Endodermal cell (in vitro differentiated cells): ENCODE results near the gene ANO1. TPM values are rescaled to one million over a fixed set of nuclear protein-coding genes. Genes with fewer than 3 reads are reported as not detected.

Source experiments
- DNase-seq: peaks from one replicate; pipeline ENCODE4 v3.0.0-alpha.2; 2017
- H3K27ac ChIP-seq: 2 replicates; pipeline ENCODE4 v1.5.1; 2013; ENCODE audit warnings: mild to moderate bottlenecking, low read depth, low read length, moderate library complexity
- H3K27me3 ChIP-seq: 2 replicates; pipeline ENCODE4 v1.6.1; 2013; ENCODE audit warnings: mild to moderate bottlenecking, low read length, moderate library complexity; ENCODE audit not compliant: insufficient read depth, control insufficient read depth, poor library complexity, severe bottlenecking
- H3K36me3 ChIP-seq: 2 replicates; pipeline ENCODE4 v1.7.0; 2013; ENCODE audit warnings: mild to moderate bottlenecking, low read length, moderate library complexity; ENCODE audit not compliant: control insufficient read depth, insufficient read depth
- H3K4me1 ChIP-seq: one replicate; pipeline ENCODE4 v1.7.0; 2013; ENCODE audit warnings: low read length; ENCODE audit not compliant: control insufficient read depth, insufficient read depth
- H3K4me3 ChIP-seq: 2 replicates; pipeline ENCODE4 v1.5.1; 2013; ENCODE audit warnings: mild to moderate bottlenecking, low read length, moderate library complexity
- H3K9ac ChIP-seq: 2 replicates; pipeline ENCODE4 v1.6.1; 2013; ENCODE audit warnings: mild to moderate bottlenecking, low read length, moderate library complexity; ENCODE audit not compliant: poor library complexity, severe bottlenecking; ENCODE audit errors: extremely low read depth
- H3K9me3 ChIP-seq: 2 replicates; pipeline ENCODE4 v1.6.1; 2013; ENCODE audit warnings: mild to moderate bottlenecking, low read length, moderate library complexity; ENCODE audit not compliant: control insufficient read depth
- H3K27ac Mint-ChIP-seq: 2 replicates; pipeline ENCODE4 v1.8.0; 2020; ENCODE audit warnings: mixed read lengths
- H3K27me3 Mint-ChIP-seq: 2 replicates; pipeline ENCODE4 v1.8.0; 2021; ENCODE audit warnings: mild to moderate bottlenecking, mixed read lengths; ENCODE audit not compliant: insufficient read depth
- H3K36me3 Mint-ChIP-seq: 2 replicates; pipeline ENCODE4 v1.8.0; 2020; ENCODE audit warnings: low read depth, mixed read lengths
- H3K4me1 Mint-ChIP-seq: 2 replicates; pipeline ENCODE4 v1.8.0; 2020; ENCODE audit warnings: mixed read lengths
- H3K4me3 Mint-ChIP-seq: 2 replicates; pipeline ENCODE4 v1.8.0; 2020; ENCODE audit warnings: mild to moderate bottlenecking, moderate library complexity, mixed read lengths
- H3K9me3 Mint-ChIP-seq: 2 replicates; pipeline ENCODE4 v1.8.0; 2020; ENCODE audit warnings: mild to moderate bottlenecking, mixed read lengths
- CTCF ChIP-seq: fragments of 200-600 bp; sonication (generic); conservative IDR thresholded peaks from 2 replicates; pipeline ENCODE4 v1.5.0; 2021; ENCODE audit warnings: antibody characterized with exemption, mild to moderate bottlenecking
- WGBS, 2 experiments: methylation state at CpG; one replicate each; pipeline versions ENCODE4 v1.1.5 to v1.1.7; 2013; ENCODE audit warnings: missing lambda C conversion rate in 2 of 2, mixed read lengths in 1 of 2; ENCODE audit not compliant: insufficient coverage in 1 of 2, insufficient read length in 1 of 2; 5-methylcytosine and 5-hydroxymethylcytosine counted together
- total RNA-seq, 2 donors: library from RNA; stranded (reverse); fragmentation: NEBNext Ultra II Directional in 1 of 2; extraction: Animal tissue kit (Norgen Biotek cat#: 25700) in 1 of 2; gene quantifications; 2 replicates in 1 of 2; 3 replicates in 1 of 2; pipeline ENCODE4 v1.2.1, GENCODE V29; 2021

The ANO1 gene
- total RNA-seq, 2 donors from 2014 or later: 3.0 to 7.7 TPM

- H3K36me3 Mint-ChIP-seq: no peaks in the 10 kb centered on the region
Measured at GRCh38 chr11:70061734-70062133, 16.4 kb upstream of the ANO1 start.

DNA sequence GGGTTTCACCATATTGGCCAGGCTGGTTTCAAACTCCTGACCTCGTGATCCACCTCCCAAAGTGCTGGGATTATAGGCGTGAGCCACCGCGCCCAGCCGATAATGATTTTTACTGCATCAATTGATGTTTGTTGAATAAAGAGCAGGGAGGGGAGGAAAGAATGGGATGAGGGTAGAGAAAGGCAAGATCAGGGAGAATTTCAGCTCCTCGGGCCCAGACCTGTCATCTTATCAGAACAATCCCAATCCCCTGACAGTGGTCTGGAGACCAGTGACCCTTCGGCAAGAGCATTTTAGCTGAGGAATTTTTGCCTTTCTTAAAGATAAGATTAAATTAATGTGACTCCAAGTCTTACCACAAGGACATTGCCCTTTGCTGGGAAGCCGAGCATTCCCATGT lies 15.0 kb upstream of the ANO1 start:
- Mint-ChIP-seq H3K9me3 (peaks cover 2% of the 10 kb centered on the region), H3K36me3 (no peaks in the 10 kb centered on the region), H3K27me3 (peaks cover 2% of the 10 kb centered on the region), H3K4me1 (peaks cover 15% of the 10 kb centered on the region), H3K27ac (no peak overlapping the region), H3K4me3 (no peak overlapping the region)
- Histone ChIP-seq H3K4me1 (peaks cover 5% of the 10 kb centered on the region), H3K36me3 (no peaks in the 10 kb centered on the region), H3K4me3 (no peak overlapping the region), H3K27me3 (no peaks in the 10 kb centered on the region), H3K9ac (no peak overlapping the region), H3K27ac (no peak overlapping the region), H3K9me3 (no peaks in the 10 kb centered on the region)
- no peak for TF ChIP-seq CTCF
- 81 to 92% methylated on average over 5 to 8 of the region's 8 CpGs for WGBS, 2 experiments
- no peak for DNase-seq

More at GRCh38 chr11:70061734-70062133, 16.4 kb upstream of the ANO1 start:
- Mint-ChIP-seq H3K4me3 (no peak overlapping the region), H3K4me1 (peaks cover 10% of the 10 kb centered on the region), H3K9me3 (peaks cover 12% of the 10 kb centered on the region), H3K27me3 (peaks cover 2% of the 10 kb centered on the region), H3K27ac (no peak overlapping the region)
- Histone ChIP-seq H3K27ac (no peak overlapping the region), H3K4me3 (no peak overlapping the region), H3K9me3 (no peaks in the 10 kb centered on the region), H3K27me3 (no peaks in the 10 kb centered on the region), H3K9ac (no peak overlapping the region), H3K4me1 (no peaks in the 10 kb centered on the region), H3K36me3 (no peaks in the 10 kb centered on the region)
- 86 to 100% methylated on average over 1 of the region's 1 CpG for WGBS, 2 experiments
- no peak for TF ChIP-seq CTCF
- no peak for DNase-seq

- Histone ChIP-seq H3K27me3 (no peaks in the 10 kb centered on the region), H3K27ac (no peak overlapping the region), H3K9me3 (no peaks in the 10 kb centered on the region), H3K36me3 (no peaks in the 10 kb centered on the region), H3K9ac (no peak overlapping the region), H3K4me1 (peaks cover 6% of the 10 kb centered on the region), H3K4me3 (no peak overlapping the region)
- WGBS, 2 experiments: 93 to 94% methylated on average over 4 of the region's 4 CpGs
- no peak for TF ChIP-seq CTCF
- H3K27me3 Mint-ChIP-seq: peaks cover 2% of the 10 kb centered on the region
- no peak overlapping the region for H3K4me3 Mint-ChIP-seq
- DNase-seq: no peak
- peaks cover 20% of the 10 kb centered on the region for H3K4me1 Mint-ChIP-seq
- no peak overlapping the region for H3K27ac Mint-ChIP-seq
- no peaks in the 10 kb centered on the region for H3K36me3 Mint-ChIP-seq
- H3K9me3 Mint-ChIP-seq: no peaks in the 10 kb centered on the region
Measured at GRCh38 chr11:70063555-70063954, 14.6 kb upstream of the ANO1 start.
